GM13977 (cell line): ENCODE data around the gene CCDC167.

Experiments used
- DNase-seq: peaks from one replicate; pipeline ENCODE4 v3.0.0; 2012; ENCODE audit warnings: low spot score
- in situ Hi-C: fragments of 300-500 bp; cut with MboI; formaldehyde crosslinking; loops from one replicate; pipeline ENCODE4 v1.12.0; 2022; ENCODE audit warnings: low sequenced_read_pairs, low pct_unique_long_range_greater_than_20kb, mixed read lengths, inconsistent platforms; ENCODE audit not compliant: unreplicated experiment
- TF ChIP-seq, protein P1 (sequence below): IDR thresholded peaks from 2 replicates; pipeline ENCODE4 v1.5.1; 2012; ENCODE audit warnings: mild to moderate bottlenecking, control low read depth; ENCODE audit not compliant: insufficient read depth; ENCODE audit errors: extremely low read depth, missing control alignments

CCDC167 gene

DNA sequence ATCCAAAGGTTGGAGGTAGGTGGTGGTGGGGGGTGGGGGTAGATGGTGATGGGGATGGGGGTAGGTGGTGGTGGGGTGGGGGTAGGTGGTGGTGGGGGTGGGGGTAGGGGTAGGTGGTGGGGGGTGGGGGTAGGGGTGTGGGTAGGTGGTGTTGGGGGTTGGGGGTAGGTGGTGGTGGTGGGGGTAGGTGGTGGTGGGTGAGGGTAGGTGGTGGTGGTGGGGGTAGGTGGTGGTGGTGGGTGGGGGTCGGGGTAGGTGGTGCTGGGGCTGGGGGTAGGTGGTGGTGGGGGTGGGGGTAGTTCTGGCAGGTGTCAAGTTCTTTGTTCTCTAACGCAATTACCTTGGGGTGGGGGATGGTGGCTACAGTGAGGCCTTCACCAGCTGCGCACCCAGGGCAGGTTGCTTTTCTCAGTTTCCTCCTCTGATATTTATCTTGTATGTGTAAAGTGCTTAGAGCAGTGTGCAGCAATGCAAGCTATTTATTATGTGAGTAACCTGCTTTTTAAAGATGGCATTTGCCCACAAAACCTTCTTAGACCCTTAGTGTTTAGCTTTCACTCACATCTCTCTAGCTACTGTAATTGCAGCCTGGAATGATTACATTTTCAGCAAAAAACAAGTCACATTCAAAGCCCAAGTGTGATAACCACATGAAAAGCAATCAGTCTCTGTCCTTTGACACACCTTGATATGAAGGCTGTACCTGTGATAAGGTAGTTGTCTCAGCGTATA is 8.2 kb upstream of the CCDC167 start:
- DNase-seq: no peak
- in situ Hi-C loops: no loop called here
- TF ChIP-seq, protein P1, sequence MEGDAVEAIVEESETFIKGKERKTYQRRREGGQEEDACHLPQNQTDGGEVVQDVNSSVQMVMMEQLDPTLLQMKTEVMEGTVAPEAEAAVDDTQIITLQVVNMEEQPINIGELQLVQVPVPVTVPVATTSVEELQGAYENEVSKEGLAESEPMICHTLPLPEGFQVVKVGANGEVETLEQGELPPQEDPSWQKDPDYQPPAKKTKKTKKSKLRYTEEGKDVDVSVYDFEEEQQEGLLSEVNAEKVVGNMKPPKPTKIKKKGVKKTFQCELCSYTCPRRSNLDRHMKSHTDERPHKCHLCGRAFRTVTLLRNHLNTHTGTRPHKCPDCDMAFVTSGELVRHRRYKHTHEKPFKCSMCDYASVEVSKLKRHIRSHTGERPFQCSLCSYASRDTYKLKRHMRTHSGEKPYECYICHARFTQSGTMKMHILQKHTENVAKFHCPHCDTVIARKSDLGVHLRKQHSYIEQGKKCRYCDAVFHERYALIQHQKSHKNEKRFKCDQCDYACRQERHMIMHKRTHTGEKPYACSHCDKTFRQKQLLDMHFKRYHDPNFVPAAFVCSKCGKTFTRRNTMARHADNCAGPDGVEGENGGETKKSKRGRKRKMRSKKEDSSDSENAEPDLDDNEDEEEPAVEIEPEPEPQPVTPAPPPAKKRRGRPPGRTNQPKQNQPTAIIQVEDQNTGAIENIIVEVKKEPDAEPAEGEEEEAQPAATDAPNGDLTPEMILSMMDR: no peak

DNA sequence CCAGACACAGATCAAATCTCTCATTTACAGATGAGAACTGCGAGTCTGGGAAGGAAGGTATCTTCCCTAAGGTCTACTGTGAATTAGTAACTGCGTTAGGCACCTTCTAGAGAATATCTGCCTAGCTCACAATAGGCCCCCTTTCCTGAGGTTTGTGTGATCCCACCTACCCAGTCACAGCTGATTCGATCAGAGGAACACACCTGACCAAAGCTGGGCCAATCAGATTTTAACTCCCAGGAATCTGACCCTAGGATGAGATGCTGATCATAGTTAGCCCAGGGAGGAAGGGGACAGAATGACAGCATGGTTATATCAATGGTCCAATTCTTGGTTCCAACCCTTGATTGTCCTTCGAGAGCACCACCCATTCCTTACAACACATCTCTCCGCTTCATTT is 7.4 kb upstream of the CCDC167 start:
- TF ChIP-seq, protein P1: no peak
- in situ Hi-C loops: no loop called here

DNA sequence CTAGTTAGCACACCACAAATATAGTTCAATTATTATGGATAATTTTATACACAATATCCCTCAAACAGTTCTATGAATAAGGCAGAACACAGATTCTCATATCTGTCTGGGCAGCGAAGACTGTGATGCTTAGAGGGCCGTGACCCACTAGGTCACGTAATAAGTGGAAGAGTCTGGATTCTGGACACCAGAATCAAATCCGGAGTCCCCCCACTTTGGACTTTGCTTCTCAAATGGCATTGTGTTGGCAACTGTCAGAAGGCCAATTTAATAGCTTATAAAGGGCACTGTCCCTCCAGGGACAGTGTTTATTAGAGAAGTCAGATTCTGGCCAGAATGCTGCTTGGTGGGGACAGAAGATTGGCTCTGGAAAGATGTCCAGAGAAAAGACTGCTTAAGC is 6.8 kb upstream of the CCDC167 start:
- in situ Hi-C loops: no loop called here
- DNase-seq: no peak
- TF ChIP-seq, protein P1: no peak

More for the DNA sequence above, 7.4 kb upstream of the CCDC167 start:
- DNase-seq: no peak

DNA sequence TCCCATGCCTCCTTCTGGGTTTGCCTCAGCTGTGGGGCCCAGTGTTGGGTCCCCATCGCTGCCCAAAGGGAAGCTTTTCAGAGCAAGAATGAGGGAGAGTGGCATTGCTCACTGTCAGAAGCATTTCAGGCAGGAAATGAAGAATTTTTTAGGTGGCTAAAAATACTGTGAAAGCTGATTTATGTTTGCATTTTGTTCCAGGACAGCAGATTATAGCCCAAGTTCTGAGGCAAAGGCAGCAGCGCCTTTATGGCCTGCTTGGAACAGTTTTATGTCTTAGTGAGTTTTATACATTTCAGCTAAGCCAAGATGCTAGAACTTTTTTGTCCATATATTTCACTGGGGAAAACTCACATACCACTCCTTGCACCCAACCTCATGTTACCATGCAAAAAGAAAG is 4.3 kb upstream of the CCDC167 start:
- in situ Hi-C loops: no loop called here
- TF ChIP-seq, protein P1: no peak
- no peak for DNase-seq

DNA sequence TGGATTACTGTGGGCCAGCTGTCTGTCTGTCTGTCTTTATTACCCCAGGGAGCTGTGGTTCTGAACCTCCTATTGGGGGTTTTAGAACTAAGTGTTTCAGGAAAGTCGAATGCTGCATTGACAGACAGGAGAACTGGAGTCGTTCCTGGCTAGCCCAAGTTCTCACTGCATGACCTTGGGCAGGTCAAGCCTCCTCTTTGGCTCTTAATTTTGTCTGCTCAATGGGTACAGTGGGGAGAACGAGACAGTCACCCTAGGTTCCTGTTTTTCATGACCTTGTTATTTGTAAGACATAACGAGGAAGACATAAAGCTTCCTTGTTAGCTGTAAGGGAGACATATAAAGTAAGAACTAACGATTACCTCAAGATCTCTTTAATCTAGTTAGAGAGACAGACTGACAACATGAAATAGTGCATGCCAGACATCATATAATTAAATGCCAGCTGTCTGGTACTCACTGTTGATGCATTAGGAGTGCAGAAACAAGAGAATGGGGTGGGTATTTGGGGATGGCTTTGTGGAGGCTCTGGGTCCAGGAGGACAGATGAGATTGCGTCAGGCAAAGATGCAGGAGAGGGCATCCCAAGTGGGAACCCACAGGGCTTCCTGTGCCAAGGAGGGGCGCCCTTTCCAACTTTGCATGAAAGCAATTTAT is 3.7 kb upstream of the CCDC167 start:
- TF ChIP-seq, protein P1: no peak
- DNase-seq: no peak
- in situ Hi-C loops: no loop called here

DNA sequence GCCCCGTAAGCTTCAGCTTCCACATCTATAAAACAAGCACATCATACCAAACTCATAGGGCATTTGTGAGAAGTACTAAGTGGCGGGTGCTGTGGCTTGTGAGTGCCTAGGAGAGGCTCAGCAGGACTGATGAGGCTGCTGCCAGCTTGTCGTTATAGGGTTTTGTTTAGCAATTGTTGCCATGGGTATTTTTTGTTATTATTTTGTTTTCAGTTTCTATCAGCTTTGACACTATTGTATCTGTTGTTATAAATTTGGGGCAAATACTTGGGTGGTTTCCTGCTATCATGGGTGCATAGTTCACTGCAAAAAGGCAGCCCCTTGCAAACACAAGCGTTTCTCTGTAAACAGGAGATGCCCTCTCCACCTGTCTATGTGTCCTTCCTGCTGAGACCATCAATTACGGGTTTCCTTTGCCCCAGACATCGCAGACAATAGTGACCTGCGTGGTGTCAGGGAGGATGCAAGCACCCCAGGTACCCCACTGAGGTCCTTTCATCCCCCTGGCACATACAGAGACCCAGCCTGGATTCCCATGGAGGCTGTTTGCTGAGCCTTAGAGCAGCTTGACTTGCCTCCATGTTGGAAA is 3.1 kb upstream of the CCDC167 start:
- in situ Hi-C loops: no loop called here
- TF ChIP-seq, protein P1: no peak
- DNase-seq: no peak
